ENCODE results near the gene TRABD2B. TPM values are rescaled to one million over a fixed set of nuclear protein-coding genes. Genes with fewer than 3 reads are reported as not detected.

TRABD2B gene
- total and polyA plus RNA-seq, 2 of the 13 experiments (the other 11 are each of a cell fraction or from before 2014, with no cell fraction given) = 0.04 TPM; not detected in 1

DNA sequence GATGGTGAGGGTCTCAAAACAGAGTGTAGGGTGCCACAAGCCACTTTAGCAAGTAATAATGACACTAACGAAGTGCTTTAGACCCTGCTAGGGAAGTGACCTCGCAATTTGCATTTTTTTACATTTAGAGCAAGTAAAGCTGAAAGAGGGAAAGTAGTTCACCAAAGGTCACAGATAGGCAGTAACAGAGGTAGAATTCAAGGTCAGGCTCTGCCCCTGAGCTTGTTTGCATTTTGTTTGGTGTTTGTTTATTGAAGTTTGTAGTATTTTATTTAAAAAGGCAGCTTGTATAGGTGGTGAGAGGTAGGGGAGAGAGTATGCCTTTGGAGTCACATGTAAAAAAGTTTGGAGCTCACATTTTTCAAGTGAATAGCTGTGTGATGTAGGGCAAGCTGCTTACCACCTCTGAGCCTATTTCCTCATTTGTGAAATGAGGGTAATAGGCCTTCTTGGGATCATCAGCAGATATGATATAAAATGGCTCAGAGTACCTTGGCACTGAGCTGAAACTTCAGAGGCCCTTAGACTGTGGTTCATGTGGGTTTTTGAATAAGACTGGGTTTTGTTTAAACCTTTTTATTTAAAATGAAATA, 142.5 kb downstream of the TRABD2B start (continued):
- TF ChIP-seq, protein P1, sequence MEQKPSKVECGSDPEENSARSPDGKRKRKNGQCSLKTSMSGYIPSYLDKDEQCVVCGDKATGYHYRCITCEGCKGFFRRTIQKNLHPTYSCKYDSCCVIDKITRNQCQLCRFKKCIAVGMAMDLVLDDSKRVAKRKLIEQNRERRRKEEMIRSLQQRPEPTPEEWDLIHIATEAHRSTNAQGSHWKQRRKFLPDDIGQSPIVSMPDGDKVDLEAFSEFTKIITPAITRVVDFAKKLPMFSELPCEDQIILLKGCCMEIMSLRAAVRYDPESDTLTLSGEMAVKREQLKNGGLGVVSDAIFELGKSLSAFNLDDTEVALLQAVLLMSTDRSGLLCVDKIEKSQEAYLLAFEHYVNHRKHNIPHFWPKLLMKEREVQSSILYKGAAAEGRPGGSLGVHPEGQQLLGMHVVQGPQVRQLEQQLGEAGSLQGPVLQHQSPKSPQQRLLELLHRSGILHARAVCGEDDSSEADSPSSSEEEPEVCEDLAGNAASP (CRISPR knock-in tag; IDR thresholded peaks at IDR 0.05; ENCODE audit: borderline replicate concordance) = 0 out of 2 replicates have a peak, but pooled peaks have one; percentile 43
- TF ChIP-seq FOXA3 (CRISPR knock-in tag; IDR thresholded peaks at IDR 0.05) (0 out of 2 replicates have a peak, but pooled peaks have one; percentile 28), MED1 (CRISPR knock-in tag; IDR thresholded peaks at IDR 0.05) (peak; percentile 51; the same call in 1 of the 2 replicates), ZMYM3 (CRISPR knock-in tag; IDR thresholded peaks at IDR 0.05) (0 out of 2 replicates have a peak, but pooled peaks have one; percentile 64), TOPORS (CRISPR knock-in tag; IDR thresholded peaks at IDR 0.05) (no peak), MIER3 (CRISPR knock-in tag; IDR thresholded peaks at IDR 0.05; ENCODE audit: borderline replicate concordance) (no peak; the same call in 1 of the 2 replicates), SCMH1 (CRISPR knock-in tag; IDR thresholded peaks at IDR 0.05; ENCODE audit: borderline replicate concordance) (no peak), ZBTB7A (CRISPR knock-in tag; IDR thresholded peaks at IDR 0.05) (no peak)

DNA sequence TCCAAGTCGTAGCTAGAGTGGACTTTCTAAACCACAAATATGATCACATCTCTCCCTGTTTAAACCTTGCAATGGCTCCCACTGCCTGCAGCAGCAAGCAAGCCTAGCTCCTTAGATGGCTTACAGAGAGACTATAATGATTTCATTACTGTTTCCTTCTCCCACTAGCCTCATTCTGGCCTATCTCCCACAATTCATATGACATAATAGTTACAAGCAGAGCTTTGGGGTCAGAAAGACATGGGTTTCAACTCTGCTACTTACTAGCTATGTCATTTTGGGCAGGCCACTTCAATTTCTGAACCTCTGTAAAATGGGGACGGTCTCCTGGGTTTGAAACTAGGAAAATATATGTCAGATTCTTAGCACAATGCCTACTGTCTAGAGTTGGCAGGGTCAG, 143.3 kb downstream of the TRABD2B start:
- FAIRE-seq (no peak), ATAC-seq (peak; percentile 24; the same call in 2 of the 3 replicates), DNase-seq (ENCODE audit: low spot score) (no peak)
- in situ Hi-C loops (cut with HindIII; ENCODE audit: extremely low pct_ligation_motif_present, low pct_unique_long_range_greater_than_20kb) = no loop called here
- BruUV-seq (replicated peaks) = no TSS peak
- POLR2A ChIA-PET = interaction anchor here (0.6 to 3.9 kb wide), 6 partner anchors 13 to 65 kb away, joined by 3 to 17 read pairs (median 4); no protein-coding TSS in a partner anchor
- Histone ChIP-seq H3K27me3 (ENCODE audit: control insufficient read depth in 1 of 2, insufficient read depth in 2 of 2, low read length in 2 of 2) (no peaks in the 10 kb centered on the region), H2AFZ (ENCODE audit: low read length) (no peak overlapping the region), H3K4me1 (ENCODE audit: insufficient read depth, low read length) (peaks cover 90% of the 10 kb centered on the region), H3K36me3 (replicated peaks in 1 of 2; ENCODE audit: control insufficient read depth in 1 of 2, insufficient read depth in 2 of 2, low read length in 2 of 2) (no peaks in the 10 kb centered on the region), H3K27ac (ENCODE audit: extremely low read length, insufficient read depth, low read length) (peak overlapping the region; percentile 12), H4K20me1 (ENCODE audit: insufficient read depth, low read length) (no peaks in the 10 kb centered on the region), H3K9me3 (ENCODE audit: low read length) (no peaks in the 10 kb centered on the region), H3K4me2 (ENCODE audit: low read depth, low read length) (no peak overlapping the region), H3K4me3 (replicated peaks in 1 of 3; ENCODE audit: insufficient read depth in 1 of 3, low read depth in 2 of 3, low read length in 3 of 3) (no peak overlapping the region), H3K9ac (ENCODE audit: insufficient read depth, low read depth, low read length) (no peak overlapping the region), H3K79me2 (ENCODE audit: insufficient read depth, low read length) (no peaks in the 10 kb centered on the region)
- intact Hi-C loops (cut with micrococcal nuclease; ENCODE audit: unreplicated experiment) = no loop called here
- TF ChIP-seq ZNF720 (CRISPR knock-in tag; IDR thresholded peaks at IDR 0.05) (no peak), ATF1 (CRISPR knock-in tag; IDR thresholded peaks at IDR 0.05) (no peak), POLR2A (IDR thresholded peaks at IDR 0.05; ENCODE audit: insufficient read depth in 1 of 2, low read depth in 2 of 2, low read length in 2 of 2) (no peak)
- 50% methylated on average over 2 of the region's 2 CpGs for WGBS (ENCODE audit: low lambda C conversion rate)
- CTCF ChIA-PET (ENCODE audit: low intra/inter-chr PET ratio, low total read pairs) = no interaction called here
